NCI-H1417 treated with DMSO at 0.1 percent for 48 hours (cell line): Measurements from ENCODE around the gene LDB2.

Experiments
- DNase-seq: peaks from one replicate; lab custom pipeline; 2025; lab: John Stamatoyannopoulos, UW

Gene LDB2

GRCh38 chr4:16721613-16722291, 176.7 kb downstream of the LDB2 start:
- no peak for DNase-seq

GRCh38 chr4:16720761-16721160, 177.7 kb downstream of the LDB2 start:
- DNase-seq: no peak

GRCh38 chr4:16717266-16717970, 181.0 kb downstream of the LDB2 start:
- DNase-seq: no peak

GRCh38 chr4:16715482-16715881, 183.0 kb downstream of the LDB2 start:
- DNase-seq: no peak

GRCh38 chr4:16714191-16714590, 184.3 kb downstream of the LDB2 start:
- DNase-seq: no peak

- DNase-seq: no peak
Observed at GRCh38 chr4:16713696-16714095, 184.7 kb downstream of the LDB2 start.

- no peak for DNase-seq
Observed at GRCh38 chr4:16713271-16713670, 185.2 kb downstream of the LDB2 start.

- no peak for DNase-seq
Observed at GRCh38 chr4:16710198-16710597, 188.2 kb downstream of the LDB2 start.

GRCh38 chr4:16707874-16708273, 190.6 kb downstream of the LDB2 start:
- no peak for DNase-seq

GRCh38 chr4:16706251-16706650, 192.2 kb downstream of the LDB2 start:
- no peak for DNase-seq

GRCh38 chr4:16705341-16705740, 193.1 kb downstream of the LDB2 start:
- DNase-seq: no peak

- no peak for DNase-seq
Observed at GRCh38 chr4:16704489-16704888, 194.0 kb downstream of the LDB2 start.

- DNase-seq: no peak
Observed at GRCh38 chr4:16695896-16696295, 202.5 kb downstream of the LDB2 start.

- no peak for DNase-seq
Observed at GRCh38 chr4:16694884-16695276, 203.6 kb downstream of the LDB2 start.

- DNase-seq: no peak
Observed at GRCh38 chr4:16694173-16694883, 204.1 kb downstream of the LDB2 start.

GRCh38 chr4:16693641-16694040, 204.8 kb downstream of the LDB2 start:
- DNase-seq: no peak

- DNase-seq: no peak
Observed at GRCh38 chr4:16692961-16693506, 205.4 kb downstream of the LDB2 start.

- no peak for DNase-seq
Observed at GRCh38 chr4:16692524-16692923, 205.9 kb downstream of the LDB2 start.

GRCh38 chr4:16692046-16692445, 206.4 kb downstream of the LDB2 start:
- DNase-seq: no peak

GRCh38 chr4:16691450-16691849, 207.0 kb downstream of the LDB2 start:
- no peak for DNase-seq

- DNase-seq: no peak
Observed at GRCh38 chr4:16687845-16688244, 210.6 kb downstream of the LDB2 start.

- no peak for DNase-seq
Observed at GRCh38 chr4:16687011-16687410, 211.4 kb downstream of the LDB2 start.

GRCh38 chr4:16686195-16686594, 212.2 kb downstream of the LDB2 start:
- no peak for DNase-seq
